Suprapubic skin (tissue), 4 donors: ENCODE results near the gene IL17RD.

Experiments
- CTCF ChIP-seq, 2 donors: fragments of 200-600 bp in 1 of 2; fragments of 450-650 bp in 1 of 2; sonication (generic) in 1 of 2; IDR thresholded peaks; one replicate each; pipeline ENCODE4 v1.5.1; 2016 to 2019; ENCODE audit warnings: antibody characterized with exemption in 2 of 2, mild to moderate bottlenecking in 1 of 2, moderate library complexity in 1 of 2
- POLR2A ChIP-seq, 2 donors: fragments of 450-650 bp; IDR thresholded peaks; one replicate each; pipeline ENCODE4 v1.6.1; 2017; ENCODE audit warnings: antibody characterized with exemption in 2 of 2, mild to moderate bottlenecking in 2 of 2, moderate library complexity in 2 of 2
- POLR2AphosphoS5 ChIP-seq, 3 donors: sonication (generic); formaldehyde crosslinking; IDR thresholded peaks; one replicate each; pipeline ENCODE4 v1.6.1; 2017; ENCODE audit warnings: antibody characterized with exemption in 3 of 3

GRCh38 chr3:57140894-57141293 is 24.3 kb downstream of the IL17RD start:
- TF ChIP-seq POLR2A (IDR thresholded peaks at IDR 0.05) (no peak), CTCF (IDR thresholded peaks at IDR 0.05) (no peak), POLR2AphosphoS5 (IDR thresholded peaks at IDR 0.05) (no peak)
